Head of caudate nucleus (tissue), 42 donors: Measurements from ENCODE around the gene NLRP13.

Experiments
- DNase-seq, 42 donors: peaks; one replicate each; pipeline versions ENCODE4 v3.0.0 to v3.0.0-alpha.2; 2020 to 2021; ENCODE audit warnings: mixed read lengths in 7 of 42
- intact Hi-C: fragments of 100-400 bp; cut with DNase I; formaldehyde crosslinking; loops from one replicate; pipeline ENCODE4 v1.15.0; 2022

The NLRP13 gene

DNA sequence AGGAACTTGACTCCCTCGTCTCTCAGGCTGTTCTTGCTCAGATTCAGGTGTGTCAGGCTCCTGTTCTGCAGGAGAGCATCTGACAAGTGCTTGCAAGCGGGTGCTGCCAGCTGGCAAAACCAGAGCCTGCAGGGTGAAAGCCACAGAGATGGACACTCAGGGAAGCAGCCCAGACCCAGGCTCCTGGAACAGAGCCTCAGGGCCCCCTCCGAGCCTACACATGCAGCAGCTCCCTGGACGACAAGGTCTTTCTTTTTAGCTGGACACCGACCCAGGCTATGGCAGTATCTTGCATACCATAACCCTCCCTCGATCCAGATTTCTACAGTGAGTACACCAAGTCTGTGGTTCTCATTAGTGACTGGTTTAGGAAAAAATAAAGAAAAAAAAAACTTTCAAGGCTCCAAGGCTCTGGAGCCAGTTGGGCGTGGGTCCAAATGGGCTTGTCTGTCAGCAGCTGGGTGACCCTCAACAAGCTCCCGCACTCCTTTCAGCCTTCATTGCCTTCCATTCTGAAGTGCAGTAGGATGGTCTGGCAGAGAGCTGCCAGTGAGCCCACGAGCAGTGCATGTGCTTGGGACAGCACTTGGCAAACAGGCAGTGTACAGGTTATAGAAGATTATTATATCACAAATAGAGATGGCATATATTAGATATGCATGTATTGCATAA is 29.9 kb downstream of the NLRP13 start:
- intact Hi-C loops: no loop called here
- peak in 1 of 42 donors; percentile 27 for DNase-seq

DNA sequence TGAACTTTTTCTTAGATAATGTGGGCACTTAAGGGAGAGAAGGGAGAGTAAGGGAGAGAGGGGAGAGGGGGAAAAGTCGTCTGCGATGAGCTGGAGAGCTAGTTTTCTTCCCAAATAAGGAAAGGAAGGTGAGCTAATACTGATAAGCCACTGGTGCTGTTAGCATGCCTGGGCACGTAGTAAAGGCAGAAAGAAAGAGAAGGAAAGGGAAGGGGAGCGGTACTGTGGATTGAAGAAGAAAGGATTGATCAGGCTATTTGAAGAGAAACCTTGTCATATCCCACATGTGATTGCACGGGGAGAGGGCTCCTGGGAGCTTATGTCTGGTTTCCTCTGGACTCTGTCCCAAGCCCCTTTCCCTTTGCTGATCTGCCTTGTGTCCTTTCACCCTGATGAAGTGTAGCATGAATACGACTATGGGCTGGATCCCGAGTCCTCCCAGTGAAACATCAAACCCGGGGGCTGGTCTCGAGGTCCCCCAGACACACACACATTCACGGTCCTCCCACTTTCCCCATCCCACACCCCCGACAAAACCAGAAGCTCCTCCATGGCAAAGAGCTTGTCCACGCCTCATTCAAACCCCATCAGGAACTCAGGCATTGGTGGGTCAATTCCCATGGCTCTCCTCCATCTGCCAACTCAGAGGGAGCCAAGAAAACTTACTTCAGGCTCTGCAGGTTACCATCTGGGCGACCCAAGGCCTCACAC is 30.6 kb downstream of the NLRP13 start:
- intact Hi-C loops: no loop called here
- peak in 1 of 42 donors; percentile 23 for DNase-seq

DNA sequence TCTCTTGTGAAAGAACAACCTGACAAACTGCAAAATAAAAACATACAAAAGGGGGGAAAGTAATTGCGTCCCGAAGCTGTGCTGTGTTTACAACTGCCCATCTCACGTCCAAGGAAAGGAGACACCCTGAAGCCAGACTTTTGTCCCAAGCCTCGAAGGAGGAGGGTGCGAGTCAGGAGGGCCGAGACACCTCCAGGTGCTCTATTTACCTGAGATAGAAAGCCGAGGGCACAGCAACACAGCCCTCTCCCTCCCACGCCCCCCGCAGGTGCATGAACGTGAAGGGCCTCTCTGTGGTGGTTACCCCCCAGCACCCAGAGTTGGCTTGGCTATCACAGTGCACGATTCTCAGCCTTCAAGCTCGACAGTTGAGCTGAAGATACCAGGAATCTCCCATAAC is 33.2 kb downstream of the NLRP13 start:
- intact Hi-C loops: no loop called here
- no peak for DNase-seq

DNA sequence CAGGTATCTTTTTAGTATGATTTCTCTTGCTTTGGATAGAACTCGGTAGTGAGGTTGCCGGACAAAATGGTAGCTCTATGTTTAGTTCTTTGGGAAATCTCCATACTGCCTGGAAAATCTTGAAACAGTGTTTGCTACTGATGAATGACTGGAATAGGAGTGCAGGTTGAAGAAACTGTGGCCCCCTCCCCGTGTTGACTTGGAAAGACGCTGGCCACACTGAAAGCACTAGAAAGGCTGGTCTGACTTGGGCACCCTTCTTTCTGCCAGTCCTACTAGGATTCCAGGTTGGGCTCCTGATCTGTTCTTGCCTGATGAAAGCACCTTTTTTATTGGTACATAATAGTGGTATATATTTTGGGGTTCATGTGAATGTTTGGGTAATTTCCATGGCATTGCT is 49.5 kb downstream of the NLRP13 start:
- peak in 1 of 42 donors; percentile 1 for DNase-seq
- intact Hi-C loops: no loop called here

DNA sequence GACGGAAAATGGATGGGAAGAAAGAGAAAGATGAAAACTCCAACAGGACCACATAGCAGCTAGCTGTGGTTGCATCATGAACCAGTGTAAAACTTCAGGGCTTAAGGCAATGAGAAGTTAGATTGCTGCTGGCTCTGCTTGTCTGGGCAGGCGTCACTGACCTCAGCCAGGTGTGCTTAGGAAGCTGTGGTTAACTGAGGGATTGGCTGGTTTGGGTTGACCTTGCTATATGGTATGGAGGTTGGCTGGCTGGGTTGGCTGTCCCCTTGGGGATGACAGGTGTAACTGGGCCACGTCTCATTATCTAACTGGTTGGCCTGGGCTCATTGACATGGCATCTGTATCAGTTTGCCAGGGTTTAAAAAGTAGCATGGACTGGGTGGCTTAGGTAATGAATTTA is 54.9 kb downstream of the NLRP13 start:
- no peak for DNase-seq
- intact Hi-C loops: no loop called here

DNA sequence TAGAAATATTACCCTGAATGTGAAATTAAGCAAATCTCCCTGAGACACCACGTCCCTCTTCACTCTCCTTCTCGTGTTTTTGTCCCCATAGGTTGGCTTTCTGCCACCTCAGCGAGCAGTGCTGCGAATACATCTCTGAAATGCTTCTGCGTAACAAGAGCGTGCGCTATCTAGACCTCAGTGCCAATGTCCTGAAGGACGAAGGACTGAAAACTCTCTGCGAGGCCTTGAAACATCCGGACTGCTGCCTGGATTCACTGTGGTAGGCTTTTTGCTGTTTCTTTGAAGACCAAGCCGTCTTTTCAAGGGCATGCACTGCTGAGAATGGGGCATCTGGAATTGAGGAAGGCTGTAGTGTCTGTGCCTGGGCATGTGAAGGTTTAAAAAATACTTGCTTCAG is 61.4 kb downstream of the NLRP13 start:
- intact Hi-C loops: no loop called here
- DNase-seq: no peak

DNA sequence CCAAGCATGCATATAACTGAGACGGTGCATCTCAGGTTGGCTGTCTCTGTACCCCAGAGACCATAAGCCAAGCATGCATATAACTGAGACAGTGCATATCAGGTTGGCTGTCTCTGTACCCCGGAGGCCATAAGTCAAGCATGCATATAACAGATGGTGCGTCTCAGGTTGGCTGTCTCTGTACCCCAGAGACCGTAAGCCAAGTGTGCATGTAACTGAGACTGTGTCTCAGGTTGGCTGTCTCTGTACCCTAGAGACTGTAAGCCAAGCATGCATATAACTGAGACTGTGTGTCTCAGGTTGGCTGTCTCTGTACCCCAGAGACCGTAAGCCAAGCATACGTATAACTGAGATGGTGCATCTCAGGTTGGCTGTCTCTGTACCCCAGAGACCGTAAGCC is 65.0 kb downstream of the NLRP13 start:
- intact Hi-C loops: no loop called here
- DNase-seq: no peak

DNA sequence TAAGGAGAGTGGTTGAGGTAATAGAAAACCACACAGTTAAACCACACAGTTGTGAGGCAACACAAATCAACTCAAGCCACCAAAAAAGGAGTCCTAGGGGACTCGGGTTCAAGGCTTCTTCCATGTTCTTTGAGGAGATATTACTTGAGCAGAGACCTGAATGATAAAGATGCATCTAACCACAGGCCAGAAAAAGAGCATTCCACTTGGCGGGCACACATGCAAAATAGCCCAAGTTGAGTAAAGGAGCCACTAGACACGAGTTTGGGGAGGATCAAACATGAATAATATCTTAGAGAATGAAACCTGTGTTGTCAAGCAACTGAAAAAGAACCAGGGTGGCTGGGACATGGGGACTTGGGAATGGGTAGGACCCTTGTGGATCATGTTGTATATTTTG is 65.6 kb downstream of the NLRP13 start:
- intact Hi-C loops: no loop called here

DNA sequence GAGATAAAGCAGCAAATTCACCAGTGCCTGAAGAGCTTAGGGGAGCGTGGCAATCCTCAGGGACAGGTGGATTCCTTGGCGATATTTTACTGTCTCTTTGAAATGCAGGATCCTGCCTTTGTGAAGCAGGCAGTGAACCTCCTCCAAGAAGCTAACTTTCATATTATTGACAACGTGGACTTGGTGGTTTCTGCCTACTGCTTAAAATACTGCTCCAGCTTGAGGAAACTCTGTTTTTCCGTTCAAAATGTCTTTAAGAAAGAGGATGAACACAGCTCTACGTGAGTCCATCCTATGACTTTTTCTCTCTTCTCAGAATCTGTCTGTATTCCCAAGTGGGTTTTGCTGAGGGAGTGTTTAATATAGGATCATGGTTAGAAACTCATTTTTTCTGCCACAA is 73.2 kb downstream of the NLRP13 start:
- intact Hi-C loops: no loop called here
- no peak for DNase-seq

More for the DNA sequence above, 65.6 kb downstream of the NLRP13 start:
- DNase-seq: no peak

DNA sequence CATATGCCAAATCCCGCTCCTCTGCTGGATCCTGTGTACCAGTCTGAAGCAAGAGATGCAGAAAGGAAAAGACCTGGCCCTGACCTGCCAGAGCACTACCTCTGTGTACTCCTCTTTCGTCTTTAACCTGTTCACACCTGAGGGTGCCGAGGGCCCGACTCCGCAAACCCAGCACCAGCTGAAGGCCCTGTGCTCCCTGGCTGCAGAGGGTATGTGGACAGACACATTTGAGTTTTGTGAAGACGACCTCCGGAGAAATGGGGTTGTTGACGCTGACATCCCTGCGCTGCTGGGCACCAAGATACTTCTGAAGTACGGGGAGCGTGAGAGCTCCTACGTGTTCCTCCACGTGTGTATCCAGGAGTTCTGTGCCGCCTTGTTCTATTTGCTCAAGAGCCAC is 73.7 kb downstream of the NLRP13 start:
- intact Hi-C loops: no loop called here

DNA sequence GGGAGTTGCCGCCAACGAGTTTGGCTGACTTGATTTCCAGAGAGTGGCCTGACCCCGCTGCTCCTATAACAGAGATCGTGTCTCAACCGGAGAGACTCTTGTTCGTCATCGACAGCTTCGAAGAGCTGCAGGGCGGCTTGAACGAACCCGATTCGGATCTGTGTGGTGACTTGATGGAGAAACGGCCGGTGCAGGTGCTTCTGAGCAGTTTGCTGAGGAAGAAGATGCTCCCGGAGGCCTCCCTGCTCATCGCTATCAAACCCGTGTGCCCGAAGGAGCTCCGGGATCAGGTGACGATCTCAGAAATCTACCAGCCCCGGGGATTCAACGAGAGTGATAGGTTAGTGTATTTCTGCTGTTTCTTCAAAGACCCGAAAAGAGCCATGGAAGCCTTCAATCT is 74.2 kb downstream of the NLRP13 start:
- DNase-seq: no peak
- intact Hi-C loops: no loop called here

More for the DNA sequence above, 73.7 kb downstream of the NLRP13 start:
- no peak for DNase-seq

DNA sequence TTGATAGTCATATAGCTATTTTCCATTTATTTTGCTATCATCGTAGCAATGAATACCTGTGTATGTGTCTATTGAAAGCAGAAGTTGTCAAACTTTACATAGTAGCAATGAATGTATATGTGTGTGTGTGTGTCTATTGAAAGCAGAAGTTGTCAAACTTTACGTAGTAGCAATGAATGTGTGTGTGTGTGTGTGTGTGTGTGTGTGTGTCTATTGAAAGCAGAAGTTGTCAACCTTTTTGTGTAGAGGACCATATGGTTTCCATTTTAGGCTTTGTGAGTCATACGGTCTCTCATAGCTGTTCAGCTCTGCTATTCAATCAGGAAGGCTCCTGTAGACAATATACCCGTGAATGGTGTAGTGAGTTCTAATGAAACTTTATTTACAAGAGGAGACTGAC is 75.0 kb downstream of the NLRP13 start:
- DNase-seq: no peak
- intact Hi-C loops: no loop called here

DNA sequence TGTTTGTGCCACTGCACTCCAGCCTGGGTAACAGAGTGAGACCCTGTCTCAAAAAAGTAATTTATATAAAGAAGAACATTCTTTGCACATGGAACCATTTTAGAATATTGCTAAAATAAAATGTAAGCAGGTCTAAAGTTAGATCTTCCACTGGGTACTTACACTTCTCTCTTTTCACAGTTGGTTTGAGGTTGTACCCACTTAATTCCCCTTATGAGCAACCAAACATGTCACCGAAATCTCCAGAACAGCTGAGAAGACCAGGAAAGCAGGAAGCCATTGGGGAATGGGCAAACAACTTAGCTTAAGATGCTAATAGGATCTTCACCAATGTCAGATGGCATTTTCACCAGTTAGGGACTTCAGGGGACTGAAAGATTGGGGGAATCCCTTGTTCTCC is 77.0 kb downstream of the NLRP13 start:
- DNase-seq: no peak

More for the DNA sequence above, 77.0 kb downstream of the NLRP13 start:
- intact Hi-C loops: no loop called here
